HEK293 (cell line): ENCODE measurements around the gene PLCB1.

ENCODE experiments used
- CTCF ChIA-PET: fragments of 350-600 bp; formaldehyde crosslinking; extraction: SDS; loops from one replicate; lab custom pipeline; 2021; ENCODE audit warnings: antibody characterized with exemption; lab: Yijun Ruan, JAX
- POLR2A ChIA-PET: fragments of 300-600 bp; formaldehyde crosslinking; extraction: SDS; loops from one replicate; lab custom pipeline; 2020; ENCODE audit warnings: antibody characterized with exemption, inconsistent platforms; lab: Yijun Ruan, JAX
- H3K27ac ChIP-seq: fragments of 200-500 bp; sonication (Bioruptor generic); 2 replicates; pipeline ENCODE4 v1.5.1; 2014; ENCODE audit warnings: low read depth, low read length, control low read depth, inconsistent platforms; ENCODE audit errors: extremely low read depth
- H3K36me3 ChIP-seq, 2 experiments: fragments of 200-500 bp in 1 of 2; sonication (Bioruptor generic) in 1 of 2; 1 replicate in 1 of 2; 2 replicates in 1 of 2; pipeline ENCODE4 v1.5.1; 2014 to 2017; ENCODE audit warnings: inconsistent platforms in 2 of 2, low read length in 2 of 2; ENCODE audit not compliant: control insufficient read depth in 2 of 2, insufficient read depth in 1 of 2
- H3K4me1 ChIP-seq: fragments of 200-500 bp; sonication (Bioruptor generic); 2 replicates; pipeline ENCODE4 v1.5.1; 2014; ENCODE audit warnings: mild to moderate bottlenecking, low read length, inconsistent platforms; ENCODE audit not compliant: control insufficient read depth, insufficient read depth
- H3K4me3 ChIP-seq: 2 replicates; pipeline ENCODE4 v1.5.1; 2011; ENCODE audit warnings: low read depth, mild to moderate bottlenecking, control low read depth, low read length, moderate library complexity
- H3K9me3 ChIP-seq: fragments of 200-500 bp; sonication (Bioruptor generic); 2 replicates; pipeline ENCODE4 v1.5.1; 2014; ENCODE audit warnings: low read depth, low read length, inconsistent platforms; ENCODE audit not compliant: control insufficient read depth, insufficient read depth
- GFI1B ChIP-seq: fragments of 450-650 bp; formaldehyde crosslinking; IDR thresholded peaks from 2 replicates; pipeline ENCODE4 v1.5.1; 2016; ENCODE audit warnings: missing biosample characterization, missing genetic modification characterization
- KLF9 ChIP-seq: fragments of 450-650 bp; formaldehyde crosslinking; IDR thresholded peaks from 2 replicates; pipeline ENCODE4 v1.5.1; 2016; ENCODE audit warnings: missing biosample characterization, missing genetic modification characterization, low read depth
- REPIN1 ChIP-seq: fragments of 450-650 bp; formaldehyde crosslinking; IDR thresholded peaks from 2 replicates; pipeline ENCODE4 v1.5.1; 2017; ENCODE audit warnings: missing biosample characterization, missing genetic modification characterization, low read depth
- WT1 ChIP-seq: fragments of 450-650 bp; formaldehyde crosslinking; IDR thresholded peaks from 2 replicates; pipeline ENCODE4 v1.5.1; 2016; ENCODE audit warnings: missing biosample characterization, missing genetic modification characterization
- ZEB2 ChIP-seq: fragments of 450-650 bp; formaldehyde crosslinking; IDR thresholded peaks from 2 replicates; pipeline ENCODE4 v1.5.1; 2016; ENCODE audit warnings: missing biosample characterization, missing genetic modification characterization
- ZNF140 ChIP-seq: fragments of 450-650 bp; formaldehyde crosslinking; IDR thresholded peaks from 2 replicates; pipeline ENCODE4 v1.5.1; 2016; ENCODE audit warnings: missing biosample characterization, missing genetic modification characterization
- ZNF155 ChIP-seq: fragments of 450-650 bp; formaldehyde crosslinking; IDR thresholded peaks from 2 replicates; pipeline ENCODE4 v1.5.1; 2016; ENCODE audit warnings: missing biosample characterization, missing genetic modification characterization
- ZNF175 ChIP-seq: fragments of 450-650 bp; formaldehyde crosslinking; IDR thresholded peaks from 2 replicates; pipeline ENCODE4 v1.5.1; 2016; ENCODE audit warnings: missing biosample characterization, missing genetic modification characterization
- ZNF19 ChIP-seq: fragments of 450-650 bp; formaldehyde crosslinking; IDR thresholded peaks from 2 replicates; pipeline ENCODE4; 2016; ENCODE audit warnings: missing biosample characterization, missing genetic modification characterization, low read depth
- ZNF394 ChIP-seq: fragments of 450-650 bp; formaldehyde crosslinking; IDR thresholded peaks from 2 replicates; pipeline ENCODE4 v1.5.1; 2016; ENCODE audit warnings: missing biosample characterization, missing genetic modification characterization, mild to moderate bottlenecking, moderate library complexity, borderline replicate concordance
- ZNF404 ChIP-seq: fragments of 450-650 bp; formaldehyde crosslinking; IDR thresholded peaks from 2 replicates; pipeline ENCODE4 v1.5.1; 2017; ENCODE audit warnings: missing biosample characterization, missing genetic modification characterization
- ZNF433 ChIP-seq: fragments of 450-650 bp; formaldehyde crosslinking; IDR thresholded peaks from 2 replicates; pipeline ENCODE4 v1.5.1; 2016; ENCODE audit warnings: missing biosample characterization, missing genetic modification characterization, low read depth
- ZNF610 ChIP-seq: fragments of 450-650 bp; formaldehyde crosslinking; IDR thresholded peaks from 2 replicates; pipeline ENCODE4 v1.5.1; 2016; ENCODE audit warnings: missing biosample characterization, missing genetic modification characterization, borderline replicate concordance
- ZNF677 ChIP-seq: fragments of 450-650 bp; IDR thresholded peaks from 2 replicates; pipeline ENCODE4 v1.5.0; 2018; ENCODE audit warnings: missing biosample characterization, mild to moderate bottlenecking, missing genetic modification characterization, moderate library complexity
- ZNF701 ChIP-seq: fragments of 450-650 bp; formaldehyde crosslinking; IDR thresholded peaks from 2 replicates; pipeline ENCODE4 v1.5.1; 2016; ENCODE audit warnings: missing biosample characterization, missing genetic modification characterization
- ZNF747 ChIP-seq: fragments of 450-650 bp; formaldehyde crosslinking; IDR thresholded peaks from 2 replicates; pipeline ENCODE4 v1.5.1; 2016; ENCODE audit warnings: missing biosample characterization, missing genetic modification characterization
- ZXDB ChIP-seq: fragments of 450-650 bp; formaldehyde crosslinking; IDR thresholded peaks from 2 replicates; pipeline ENCODE4 v1.5.1; 2016; ENCODE audit warnings: missing biosample characterization, missing genetic modification characterization
- TF ChIP-seq, protein P1 (sequence below): fragments of 450-650 bp; formaldehyde crosslinking; IDR thresholded peaks from 2 replicates; pipeline ENCODE4 v1.5.1; 2016; ENCODE audit warnings: missing biosample characterization, missing genetic modification characterization
- TF ChIP-seq, protein P2 (sequence below): fragments of 450-650 bp; formaldehyde crosslinking; IDR thresholded peaks from 2 replicates; pipeline ENCODE4 v1.5.1; 2017; ENCODE audit warnings: missing biosample characterization, missing genetic modification characterization
- TF ChIP-seq, protein P3 (sequence below): fragments of 450-650 bp; formaldehyde crosslinking; IDR thresholded peaks from 2 replicates; pipeline ENCODE4 v1.5.1; 2016; ENCODE audit warnings: missing biosample characterization, missing genetic modification characterization
- TF ChIP-seq, protein P4 (sequence below): fragments of 450-650 bp; formaldehyde crosslinking; IDR thresholded peaks from 2 replicates; pipeline ENCODE4 v1.5.1; 2016; ENCODE audit warnings: missing biosample characterization, missing genetic modification characterization

The PLCB1 gene

DNA sequence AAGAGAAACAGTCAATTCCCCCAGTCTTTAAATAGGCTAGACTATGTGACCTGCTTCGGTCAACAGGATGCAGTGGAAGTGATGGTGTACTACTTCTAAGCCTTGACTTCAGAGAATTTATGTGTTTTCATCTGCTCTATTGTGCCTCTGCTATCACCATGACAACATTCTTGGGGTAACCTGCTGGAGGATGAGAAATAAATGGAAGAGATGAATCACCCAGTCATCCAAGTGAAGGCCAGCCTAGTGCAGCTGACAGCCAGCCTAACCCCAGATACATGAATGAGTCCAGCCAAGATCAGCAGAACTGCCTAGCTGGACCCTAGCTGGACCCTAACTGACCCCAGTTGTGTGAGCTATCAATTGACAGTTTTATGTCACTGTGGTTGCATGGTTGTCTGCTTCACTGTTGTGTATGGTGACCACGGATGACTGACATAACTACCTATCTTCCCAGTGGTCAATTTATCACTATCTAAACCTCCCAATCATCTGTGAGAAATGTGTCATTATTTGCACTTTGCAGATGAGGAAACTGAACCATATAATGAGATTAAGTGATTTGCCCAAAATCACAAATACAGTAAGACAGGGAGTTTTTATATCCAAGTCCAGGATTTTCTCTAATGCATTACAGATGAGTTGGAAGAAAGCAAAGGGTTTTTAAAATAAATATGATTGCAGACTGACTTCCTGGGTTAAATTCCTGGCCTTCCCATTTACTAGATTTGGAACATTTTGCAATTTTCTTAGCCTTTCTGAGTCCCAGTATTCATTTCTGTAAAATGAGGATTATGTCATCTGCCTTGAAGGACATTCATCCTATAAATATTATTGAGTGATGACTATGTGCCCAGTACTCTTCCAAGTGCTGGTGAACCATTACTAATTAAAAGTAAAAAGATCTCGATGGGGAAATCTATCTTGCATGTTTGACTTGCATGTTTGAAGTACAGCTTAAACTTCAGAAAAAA is 800.4 kb downstream of the PLCB1 start:
- ChIA-PET CTCF (interaction anchor here (0.6 to 0.7 kb wide), 2 partner anchors 9 to 99 kb away, joined by 3 read pairs; no protein-coding TSS in a partner anchor), POLR2A (no interaction called here)
- TF ChIP-seq, protein P1, sequence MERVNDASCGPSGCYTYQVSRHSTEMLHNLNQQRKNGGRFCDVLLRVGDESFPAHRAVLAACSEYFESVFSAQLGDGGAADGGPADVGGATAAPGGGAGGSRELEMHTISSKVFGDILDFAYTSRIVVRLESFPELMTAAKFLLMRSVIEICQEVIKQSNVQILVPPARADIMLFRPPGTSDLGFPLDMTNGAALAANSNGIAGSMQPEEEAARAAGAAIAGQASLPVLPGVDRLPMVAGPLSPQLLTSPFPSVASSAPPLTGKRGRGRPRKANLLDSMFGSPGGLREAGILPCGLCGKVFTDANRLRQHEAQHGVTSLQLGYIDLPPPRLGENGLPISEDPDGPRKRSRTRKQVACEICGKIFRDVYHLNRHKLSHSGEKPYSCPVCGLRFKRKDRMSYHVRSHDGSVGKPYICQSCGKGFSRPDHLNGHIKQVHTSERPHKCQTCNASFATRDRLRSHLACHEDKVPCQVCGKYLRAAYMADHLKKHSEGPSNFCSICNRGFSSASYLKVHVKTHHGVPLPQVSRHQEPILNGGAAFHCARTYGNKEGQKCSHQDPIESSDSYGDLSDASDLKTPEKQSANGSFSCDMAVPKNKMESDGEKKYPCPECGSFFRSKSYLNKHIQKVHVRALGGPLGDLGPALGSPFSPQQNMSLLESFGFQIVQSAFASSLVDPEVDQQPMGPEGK (tag by site-specific recombination): no peak
- TF ChIP-seq ZNF140: no peak
- Histone ChIP-seq H3K9me3 (no peaks in the 10 kb centered on the region), H3K27ac (no peak overlapping the region), H3K36me3 (no peaks in the 10 kb centered on the region), H3K4me1 (no peaks in the 10 kb centered on the region), H3K4me3 (no peak overlapping the region)

DNA sequence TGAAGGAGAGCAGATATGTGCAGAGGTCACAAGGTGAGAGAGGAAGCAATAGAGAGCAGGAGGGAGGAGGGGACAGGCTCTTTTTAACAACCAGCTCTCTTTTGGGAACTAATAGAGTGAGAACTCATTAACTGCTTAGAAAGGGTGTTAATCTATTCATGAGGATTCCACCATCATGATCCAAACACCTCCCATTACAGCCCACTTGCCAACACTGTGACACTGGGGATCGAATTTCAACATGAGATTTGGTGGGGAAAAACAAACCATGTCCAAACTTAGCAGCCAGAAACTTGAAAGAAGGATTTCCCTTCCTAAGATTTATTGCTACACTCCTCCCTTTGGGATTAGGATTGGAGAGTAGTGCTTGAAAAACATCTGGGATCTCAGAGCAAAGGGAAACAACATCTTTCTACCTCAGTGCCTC is 801.3 kb downstream of the PLCB1 start:
- H3K9me3 ChIP-seq: no peaks in the 10 kb centered on the region
- H3K4me1 ChIP-seq: no peaks in the 10 kb centered on the region
- POLR2A ChIA-PET: no interaction called here
- H3K36me3 ChIP-seq: no peaks in the 10 kb centered on the region
- CTCF ChIA-PET: interaction anchor here (0.6 kb wide), 1 partner anchor 8 kb away, joined by 3 read pairs; no protein-coding TSS in a partner anchor
- H3K4me3 ChIP-seq: no peak overlapping the region
- no peak overlapping the region for H3K27ac ChIP-seq
- TF ChIP-seq ZNF394 (tag by site-specific recombination): no peak
- TF ChIP-seq, protein P2, sequence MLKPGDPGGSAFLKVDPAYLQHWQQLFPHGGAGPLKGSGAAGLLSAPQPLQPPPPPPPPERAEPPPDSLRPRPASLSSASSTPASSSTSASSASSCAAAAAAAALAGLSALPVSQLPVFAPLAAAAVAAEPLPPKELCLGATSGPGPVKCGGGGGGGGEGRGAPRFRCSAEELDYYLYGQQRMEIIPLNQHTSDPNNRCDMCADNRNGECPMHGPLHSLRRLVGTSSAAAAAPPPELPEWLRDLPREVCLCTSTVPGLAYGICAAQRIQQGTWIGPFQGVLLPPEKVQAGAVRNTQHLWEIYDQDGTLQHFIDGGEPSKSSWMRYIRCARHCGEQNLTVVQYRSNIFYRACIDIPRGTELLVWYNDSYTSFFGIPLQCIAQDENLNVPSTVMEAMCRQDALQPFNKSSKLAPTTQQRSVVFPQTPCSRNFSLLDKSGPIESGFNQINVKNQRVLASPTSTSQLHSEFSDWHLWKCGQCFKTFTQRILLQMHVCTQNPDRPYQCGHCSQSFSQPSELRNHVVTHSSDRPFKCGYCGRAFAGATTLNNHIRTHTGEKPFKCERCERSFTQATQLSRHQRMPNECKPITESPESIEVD: 0 out of 2 replicates have a peak, but pooled peaks have one; percentile 25
- TF ChIP-seq, protein P3, sequence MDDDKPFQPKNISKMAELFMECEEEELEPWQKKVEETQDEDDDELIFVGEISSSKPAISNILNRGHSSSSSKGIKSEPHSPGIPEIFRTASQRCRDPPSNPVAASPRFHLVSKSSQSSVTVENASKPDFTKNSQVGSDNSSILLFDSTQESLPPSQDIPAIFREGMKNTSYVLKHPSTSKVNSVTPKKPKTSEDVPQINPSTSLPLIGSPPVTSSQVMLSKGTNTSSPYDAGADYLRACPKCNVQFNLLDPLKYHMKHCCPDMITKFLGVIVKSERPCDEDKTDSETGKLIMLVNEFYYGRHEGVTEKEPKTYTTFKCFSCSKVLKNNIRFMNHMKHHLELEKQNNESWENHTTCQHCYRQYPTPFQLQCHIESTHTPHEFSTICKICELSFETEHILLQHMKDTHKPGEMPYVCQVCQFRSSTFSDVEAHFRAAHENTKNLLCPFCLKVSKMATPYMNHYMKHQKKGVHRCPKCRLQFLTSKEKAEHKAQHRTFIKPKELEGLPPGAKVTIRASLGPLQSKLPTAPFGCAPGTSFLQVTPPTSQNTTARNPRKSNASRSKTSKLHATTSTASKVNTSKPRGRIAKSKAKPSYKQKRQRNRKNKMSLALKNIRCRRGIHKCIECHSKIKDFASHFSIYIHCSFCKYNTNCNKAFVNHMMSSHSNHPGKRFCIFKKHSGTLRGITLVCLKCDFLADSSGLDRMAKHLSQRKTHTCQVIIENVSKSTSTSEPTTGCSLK (tag by site-specific recombination): no peak
- 0 out of 2 replicates have a peak, but pooled peaks have one; percentile 9 for TF ChIP-seq GFI1B (tag by site-specific recombination)
- TF ChIP-seq, all 188 proteins: peak for 2

DNA sequence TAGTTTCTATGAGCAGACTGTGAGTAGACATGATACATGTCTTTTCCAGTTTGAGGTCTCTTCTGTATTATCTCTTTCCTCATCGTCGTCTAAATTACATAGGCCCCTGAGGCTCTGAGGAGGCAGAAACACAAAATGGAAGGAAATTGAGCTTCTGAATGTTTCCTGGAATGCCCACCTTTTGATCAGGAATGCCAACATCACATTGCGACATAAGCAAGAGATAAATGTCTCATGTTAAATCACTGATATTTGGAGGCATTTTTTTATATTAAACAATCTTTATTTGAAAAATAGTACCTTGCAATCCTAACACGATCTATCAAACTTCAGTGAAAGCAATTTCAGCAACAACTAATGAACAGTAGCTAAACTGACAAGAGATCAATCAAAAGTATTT is 802.3 kb downstream of the PLCB1 start:
- no peaks in the 10 kb centered on the region for H3K36me3 ChIP-seq
- H3K27ac ChIP-seq: no peak overlapping the region
- ChIA-PET CTCF (no interaction called here), POLR2A (no interaction called here)
- TF ChIP-seq, protein P4, sequence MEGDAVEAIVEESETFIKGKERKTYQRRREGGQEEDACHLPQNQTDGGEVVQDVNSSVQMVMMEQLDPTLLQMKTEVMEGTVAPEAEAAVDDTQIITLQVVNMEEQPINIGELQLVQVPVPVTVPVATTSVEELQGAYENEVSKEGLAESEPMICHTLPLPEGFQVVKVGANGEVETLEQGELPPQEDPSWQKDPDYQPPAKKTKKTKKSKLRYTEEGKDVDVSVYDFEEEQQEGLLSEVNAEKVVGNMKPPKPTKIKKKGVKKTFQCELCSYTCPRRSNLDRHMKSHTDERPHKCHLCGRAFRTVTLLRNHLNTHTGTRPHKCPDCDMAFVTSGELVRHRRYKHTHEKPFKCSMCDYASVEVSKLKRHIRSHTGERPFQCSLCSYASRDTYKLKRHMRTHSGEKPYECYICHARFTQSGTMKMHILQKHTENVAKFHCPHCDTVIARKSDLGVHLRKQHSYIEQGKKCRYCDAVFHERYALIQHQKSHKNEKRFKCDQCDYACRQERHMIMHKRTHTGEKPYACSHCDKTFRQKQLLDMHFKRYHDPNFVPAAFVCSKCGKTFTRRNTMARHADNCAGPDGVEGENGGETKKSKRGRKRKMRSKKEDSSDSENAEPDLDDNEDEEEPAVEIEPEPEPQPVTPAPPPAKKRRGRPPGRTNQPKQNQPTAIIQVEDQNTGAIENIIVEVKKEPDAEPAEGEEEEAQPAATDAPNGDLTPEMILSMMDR (tag by site-specific recombination): no peak
- TF ChIP-seq ZXDB (tag by site-specific recombination) (no peak), ZEB2 (tag by site-specific recombination) (no peak), ZNF404 (tag by site-specific recombination) (no peak), KLF9 (tag by site-specific recombination) (no peak), WT1 (tag by site-specific recombination) (no peak), ZNF19 (tag by site-specific recombination) (no peak), ZNF175 (no peak), ZNF747 (tag by site-specific recombination) (no peak), ZNF155 (tag by site-specific recombination) (no peak), ZNF433 (no peak), REPIN1 (tag by site-specific recombination) (no peak), ZNF610 (tag by site-specific recombination) (no peak), ZNF701 (tag by site-specific recombination) (no peak), ZNF677 (tag by site-specific recombination) (no peak)
- no peak overlapping the region for H3K4me3 ChIP-seq
- no peaks in the 10 kb centered on the region for H3K9me3 ChIP-seq
- H3K4me1 ChIP-seq: no peaks in the 10 kb centered on the region
